B cell (primary cell): ENCODE results near the gene CDC40. TPM values are rescaled to one million over a fixed set of nuclear protein-coding genes. Genes with fewer than 3 reads are reported as not detected.

Experiments used
- ATAC-seq: fragments of 200-7000 bp; cut with Tn5 transposase; one replicate; pipeline ENCODE4 v1.10.0; 2021; ENCODE audit warnings: low read depth, mild to moderate bottlenecking, moderate number of reproducible peaks, moderate library complexity
- CTCF ChIA-PET: fragments of 350-600 bp; sonication (Branson Sonifier 250); formaldehyde crosslinking; loops from one replicate; lab custom pipeline; 2021; ENCODE audit warnings: antibody characterized with exemption, inconsistent platforms; lab: Charles Lee
- POLR2A ChIA-PET: fragments of 350-600 bp; sonication (Branson Sonifier 250); formaldehyde crosslinking; loops from one replicate; lab custom pipeline; 2021; ENCODE audit warnings: antibody characterized with exemption; lab: Charles Lee
- DNase-seq: peaks from one replicate; pipeline ENCODE4 v3.0.0; 2013
- H2AFZ ChIP-seq: 2 replicates; pipeline ENCODE4 v1.6.1; 2012; ENCODE audit warnings: mild to moderate bottlenecking, low read depth, low read length; ENCODE audit not compliant: insufficient read depth, poor library complexity, severe bottlenecking
- H3K27ac ChIP-seq, 2 donors: 1 replicate in 1 of 2; 2 replicates in 1 of 2; pipeline ENCODE4 v1.5.1; 2012 to 2013; ENCODE audit warnings: low read length in 2 of 2, mild to moderate bottlenecking in 2 of 2, moderate library complexity in 1 of 2
- H3K27me3 ChIP-seq, 4 experiments: fragments of 200-600 bp in 1 of 4; sonication (generic) in 1 of 4; replicated peaks in 1 of 4; 1 replicate in 2 of 4; 2 replicates in 2 of 4; pipeline versions ENCODE4 v1.6.1 to v1.7.0; 2013 to 2016; ENCODE audit warnings: low read length in 3 of 4, mild to moderate bottlenecking in 2 of 4, mixed read lengths in 1 of 4, moderate library complexity in 1 of 4; ENCODE audit not compliant: insufficient read depth in 4 of 4, control insufficient read depth in 3 of 4; ENCODE audit errors: control extremely low read depth in 1 of 4
- H3K36me3 ChIP-seq, 2 experiments: replicated peaks in 1 of 2; 1 replicate in 1 of 2; 2 replicates in 1 of 2; pipeline versions ENCODE4 v1.6.1 to v1.7.1; 2013; ENCODE audit warnings: low read length in 1 of 2; ENCODE audit not compliant: insufficient read depth in 2 of 2, control insufficient read depth in 1 of 2; ENCODE audit errors: control extremely low read depth in 1 of 2, extremely low read depth in 1 of 2
- H3K4me1 ChIP-seq, 2 donors: fragments of 200-600 bp in 1 of 2; sonication (generic) in 1 of 2; 1 replicate in 1 of 2; 2 replicates in 1 of 2; pipeline versions ENCODE4 v1.5.1 to v1.6.1; 2013 to 2017; ENCODE audit warnings: low read length in 2 of 2; ENCODE audit not compliant: control insufficient read depth in 2 of 2, insufficient read depth in 2 of 2
- H3K4me2 ChIP-seq: replicated peaks from 2 replicates; pipeline ENCODE3; 2012; ENCODE audit warnings: mild to moderate bottlenecking, low read depth, low read length; ENCODE audit not compliant: poor library complexity, severe bottlenecking
- H3K4me3 ChIP-seq, 5 experiments: fragments of 200-600 bp in 1 of 5; sonication (generic) in 1 of 5; 1 replicate in 3 of 5; 2 replicates in 2 of 5; pipeline versions ENCODE4 v1.5.1 to v1.7.0; 2011 to 2016; ENCODE audit warnings: low read length in 4 of 5, mild to moderate bottlenecking in 4 of 5, low read depth in 2 of 5, control low read depth in 1 of 5, moderate library complexity in 1 of 5; ENCODE audit not compliant: insufficient read depth in 1 of 5; ENCODE audit errors: control extremely low read depth in 1 of 5, extremely low read depth in 1 of 5
- H3K79me2 ChIP-seq: fragments of 200-600 bp; sonication (generic); one replicate; pipeline ENCODE4 v1.6.0; 2016; ENCODE audit warnings: low read length; ENCODE audit not compliant: control insufficient read depth, insufficient read depth
- H3K9ac ChIP-seq: fragments of 200-600 bp; sonication (generic); 2 replicates; pipeline ENCODE4 v1.6.1; 2017; ENCODE audit warnings: mild to moderate bottlenecking, low read length, moderate library complexity
- H3K9me3 ChIP-seq, 3 donors: one replicate each; pipeline versions ENCODE4 v1.6.1 to v1.7.1; 2013; ENCODE audit warnings: low read length in 2 of 3; ENCODE audit not compliant: control insufficient read depth in 2 of 3, insufficient read depth in 1 of 3; ENCODE audit errors: control extremely low read depth in 1 of 3
- H4K20me1 ChIP-seq: 2 replicates; pipeline ENCODE4 v1.6.0; 2012; ENCODE audit warnings: mild to moderate bottlenecking, low read length; ENCODE audit not compliant: insufficient read depth, control insufficient read depth, poor library complexity, severe bottlenecking
- H3K27ac Mint-ChIP-seq: one replicate; pipeline ENCODE4 v1.8.0; 2021; ENCODE audit warnings: mixed read lengths
- H3K27me3 Mint-ChIP-seq: one replicate; pipeline ENCODE4 v1.8.0; 2021; ENCODE audit warnings: mixed read lengths
- H3K4me1 Mint-ChIP-seq: one replicate; pipeline ENCODE4 v1.8.0; 2021; ENCODE audit warnings: mixed read lengths
- H3K4me3 Mint-ChIP-seq: one replicate; pipeline ENCODE4 v1.8.0; 2021; ENCODE audit warnings: mixed read lengths
- H3K9me3 Mint-ChIP-seq: one replicate; pipeline ENCODE4 v1.8.0; 2022; ENCODE audit warnings: mixed read lengths; ENCODE audit not compliant: insufficient read depth
- CTCF ChIP-seq: fragments of 200-600 bp; IDR thresholded peaks from one replicate; pipeline ENCODE4 v1.8.0; 2022; ENCODE audit warnings: antibody characterized with exemption, mild to moderate bottlenecking
- EZH2 ChIP-seq: IDR thresholded peaks from 2 replicates; pipeline ENCODE4 v1.6.1; 2012; ENCODE audit warnings: borderline replicate concordance, low read depth, mild to moderate bottlenecking, moderate library complexity, low read length; ENCODE audit not compliant: insufficient read depth, poor library complexity, severe bottlenecking
- WGBS: methylation state at CpG from one replicate; pipeline ENCODE4 v1.1.5; 2013; ENCODE audit warnings: missing lambda C conversion rate; ENCODE audit not compliant: insufficient coverage; 5-methylcytosine and 5-hydroxymethylcytosine counted together
- intact Hi-C: fragments of 100-400 bp; cut with micrococcal nuclease; formaldehyde crosslinking; loops from one replicate; pipeline ENCODE4 v1.10.0; 2022
- polyA plus RNA-seq: library from polyadenylated mRNA; depleted of rRNA; stranded (reverse); fragments of >200 nt; gene quantifications from 2 replicates; pipeline ENCODE4 v1.2.3, GENCODE V29; 2012
- total RNA-seq, 2 donors: library from RNA; stranded (reverse); fragments of 120-200 nt in 1 of 2; gene quantifications; 1 replicate in 1 of 2; 2 replicates in 1 of 2; pipeline versions ENCODE4 v1.2.3 to v1.2.4, GENCODE V29; 2013 to 2022

Gene CDC40
- total and polyA plus RNA-seq, 2 donors (not counting 1 experiment from before 2014, with no cell fraction given), result 12.7 to 52.4 TPM

- Histone ChIP-seq H3K4me3 (no peak overlapping the region), H3K9me3 (no peaks in the 10 kb centered on the region), H4K20me1 (no peaks in the 10 kb centered on the region), H3K4me2 (no peak overlapping the region), H3K4me1 (peaks cover under 1 to 8% of the 10 kb centered on the region in 2 donors), H3K36me3 (peaks cover 0 to 3% of the 10 kb centered on the region in 2 experiments), H3K9ac (no peak overlapping the region), H3K27me3 (no peaks in the 10 kb centered on the region), H3K27ac (no peak overlapping the region), H3K79me2 (peaks cover 8% of the 10 kb centered on the region), H2AFZ (no peak overlapping the region)
- ATAC-seq (no peak), DNase-seq (no peak)
- H3K9me3 Mint-ChIP-seq, result no peaks in the 10 kb centered on the region
- peaks cover 9% of the 10 kb centered on the region for H3K4me1 Mint-ChIP-seq
- H3K27ac Mint-ChIP-seq, result no peak overlapping the region
- ChIA-PET CTCF (interaction anchor here (1.1 to 1.3 kb wide), 2 partner anchors 12 to 119 kb away, joined by 3 to 4 read pairs; no protein-coding TSS in a partner anchor), POLR2A (no interaction called here)
- no CpG with 5 or more reads among the region's 1 CpG for WGBS
- H3K27me3 Mint-ChIP-seq, result peaks cover 3% of the 10 kb centered on the region
- TF ChIP-seq EZH2 (no peak), CTCF (no peak)
- intact Hi-C loops, result no loop called here
- H3K4me3 Mint-ChIP-seq, result no peak overlapping the region
These were observed 21.7 kb upstream of the CDC40 start for GRCh38 chr6:110158479-110158878.

GRCh38 chr6:110170081-110170480 is 10.1 kb upstream of the CDC40 start:
- peaks cover 0 to 4% of the 10 kb centered on the region in 2 experiments for H3K36me3 ChIP-seq
- Mint-ChIP-seq H3K4me1 (no peaks in the 10 kb centered on the region), H3K27me3 (no peaks in the 10 kb centered on the region), H3K4me3 (no peak overlapping the region), H3K27ac (no peak overlapping the region), H3K9me3 (no peaks in the 10 kb centered on the region)
- H3K4me2 ChIP-seq, result no peak overlapping the region
- H3K9me3 ChIP-seq, result no peaks in the 10 kb centered on the region
- no peaks in the 10 kb centered on the region for H3K27me3 ChIP-seq
- TF ChIP-seq CTCF, result no peak
- intact Hi-C loops, result loop anchor here (10.0 kb wide), 1 partner anchor 115 kb away; no protein-coding TSS in a partner anchor
- no peak overlapping the region for H2AFZ ChIP-seq
- H3K9ac ChIP-seq, result no peak overlapping the region
- no peaks in the 10 kb centered on the region for H4K20me1 ChIP-seq
- H3K4me3 ChIP-seq, result no peak overlapping the region
- DNase-seq (no peak), ATAC-seq (no peak)
- peaks cover 38% of the 10 kb centered on the region for H3K79me2 ChIP-seq
- no peak overlapping the region for H3K27ac ChIP-seq
- no CpG with 5 or more reads among the region's 2 CpGs for WGBS
- no peaks in the 10 kb centered on the region for H3K4me1 ChIP-seq
- ChIA-PET POLR2A (no interaction called here), CTCF (no interaction called here)
